NB4 (cell line): Measurements from ENCODE around the gene HMG20A.

ENCODE experiments used
- POLR2A ChIP-seq: IDR thresholded peaks from 2 replicates; pipeline ENCODE4 v1.6.1; 2011; ENCODE audit warnings: mild to moderate bottlenecking; ENCODE audit not compliant: insufficient read length; ENCODE audit errors: extremely low read depth
- TF ChIP-seq, protein P1 (sequence below): IDR thresholded peaks from one replicate; pipeline ENCODE4 v1.5.1; 2012; ENCODE audit warnings: low read depth, low read length

DNA sequence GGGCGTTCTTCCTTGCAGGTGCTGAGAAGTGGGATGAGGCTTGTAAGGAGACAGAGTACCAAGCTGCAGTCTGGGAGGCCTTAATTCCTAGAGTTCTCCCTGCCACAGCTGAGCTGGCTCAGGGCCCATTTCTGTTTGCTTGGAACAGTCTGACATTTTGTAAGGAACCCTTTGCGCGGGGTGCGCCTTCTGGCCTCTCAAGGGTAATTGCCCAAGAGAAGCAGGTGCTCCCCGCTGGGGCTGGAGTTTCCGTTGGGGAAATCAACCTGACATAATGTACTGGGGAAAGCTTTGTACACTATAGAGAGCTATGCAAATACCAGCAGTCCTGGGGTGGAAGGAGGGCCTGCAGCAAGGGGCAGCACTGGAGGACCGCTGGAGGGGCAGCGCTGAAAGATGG is 83.6 kb downstream of the HMG20A start:
- no peak for TF ChIP-seq POLR2A
- TF ChIP-seq, protein P1, sequence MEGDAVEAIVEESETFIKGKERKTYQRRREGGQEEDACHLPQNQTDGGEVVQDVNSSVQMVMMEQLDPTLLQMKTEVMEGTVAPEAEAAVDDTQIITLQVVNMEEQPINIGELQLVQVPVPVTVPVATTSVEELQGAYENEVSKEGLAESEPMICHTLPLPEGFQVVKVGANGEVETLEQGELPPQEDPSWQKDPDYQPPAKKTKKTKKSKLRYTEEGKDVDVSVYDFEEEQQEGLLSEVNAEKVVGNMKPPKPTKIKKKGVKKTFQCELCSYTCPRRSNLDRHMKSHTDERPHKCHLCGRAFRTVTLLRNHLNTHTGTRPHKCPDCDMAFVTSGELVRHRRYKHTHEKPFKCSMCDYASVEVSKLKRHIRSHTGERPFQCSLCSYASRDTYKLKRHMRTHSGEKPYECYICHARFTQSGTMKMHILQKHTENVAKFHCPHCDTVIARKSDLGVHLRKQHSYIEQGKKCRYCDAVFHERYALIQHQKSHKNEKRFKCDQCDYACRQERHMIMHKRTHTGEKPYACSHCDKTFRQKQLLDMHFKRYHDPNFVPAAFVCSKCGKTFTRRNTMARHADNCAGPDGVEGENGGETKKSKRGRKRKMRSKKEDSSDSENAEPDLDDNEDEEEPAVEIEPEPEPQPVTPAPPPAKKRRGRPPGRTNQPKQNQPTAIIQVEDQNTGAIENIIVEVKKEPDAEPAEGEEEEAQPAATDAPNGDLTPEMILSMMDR = no peak
